Stimulated activated CD8-positive, alpha-beta memory T cell treated with anti-CD3 and anti-CD28 coated beads, Interleukin-7, amount 100 ng/mL, for 1 hour (primary cell): Measurements from ENCODE around the gene CALR.
"Not testable (repeated sequence)": the region's sequence is repeated elsewhere in the genome, so short reads cannot be mapped to it uniquely, and the experiment has no call there.

Experiments used
- DNase-seq, 2 donors: peaks; one replicate each; pipeline ENCODE4 v3.0.0-alpha.2; 2020; ENCODE audit warnings: low read depth in 2 of 2

The CALR gene

GRCh38 chr19:12933287-12934072, 4.9 kb upstream of the CALR start, which contains the start of gene FARSA:
Gene FARSA, minus strand, starts transcription at chr19:12933711. Its CDS starts 15 bp downstream, at chr19:12933696.
- peak; percentile 73 to 78 for DNase-seq

GRCh38 chr19:12935071-12935470, 3.3 kb upstream of the CALR start:
- DNase-seq: no peak

- no peak for DNase-seq
These were observed 1.8 kb upstream of the CALR start for GRCh38 chr19:12936582-12936981.

- DNase-seq: no peak
These were observed 1.1 kb upstream of the CALR start for GRCh38 chr19:12937093-12937926.

GRCh38 chr19:12938779-12939601, 581 bp downstream of the CALR start:
- DNase-seq: no peak

- no peak for DNase-seq
These were observed 1.6 kb downstream of the CALR start for GRCh38 chr19:12939975-12940423.

GRCh38 chr19:12940897-12941296, 2.5 kb downstream of the CALR start:
- no peak for DNase-seq

- DNase-seq: no peak
These were observed 5.1 kb downstream of the CALR start for GRCh38 chr19:12943437-12944044.

- DNase-seq: no peak
These were observed 5.8 kb downstream of the CALR start for GRCh38 chr19:12944104-12944674.

GRCh38 chr19:12945479-12946091, 7.2 kb downstream of the CALR start, which contains the start of gene RAD23A:
Gene RAD23A, plus strand, starts transcription at chr19:12945862. Its CDS starts 87 bp downstream, at chr19:12945949.
- peak; percentile 95 to 96 for DNase-seq

- DNase-seq: no peak
These were observed 7.8 kb downstream of the CALR start for GRCh38 chr19:12946092-12946721.

GRCh38 chr19:12946731-12947496, 8.5 kb downstream of the CALR start:
- no peak for DNase-seq

- DNase-seq: no peak
These were observed 9.5 kb downstream of the CALR start for GRCh38 chr19:12947702-12948611.

- DNase-seq: no peak
These were observed 10.4 kb downstream of the CALR start for GRCh38 chr19:12948612-12949362.

GRCh38 chr19:12949363-12950283, 11.2 kb downstream of the CALR start:
- DNase-seq: no peak

GRCh38 chr19:12952050-12952449, 13.6 kb downstream of the CALR start:
- DNase-seq: not testable (repeated sequence)
